CD14-positive monocyte (primary cell): Measurements from ENCODE around the gene TLR7. TPM values are rescaled to one million over a fixed set of nuclear protein-coding genes. Genes with fewer than 3 reads are reported as not detected.
A peak's percentile ranks its signal among the peaks of the same experiment; 100 is the strongest.

Source experiments
- DNase-seq, 3 donors: peaks; one replicate each; pipeline ENCODE4 v3.0.0-alpha.2; 2011 to 2022
- H2AFZ ChIP-seq: 2 replicates; pipeline ENCODE4 v1.6.0; 2012; ENCODE audit warnings: mild to moderate bottlenecking, low read depth, low read length, inconsistent platforms; ENCODE audit not compliant: insufficient read depth, poor library complexity, severe bottlenecking
- H3K27ac ChIP-seq, 2 donors: 1 replicate in 1 of 2; 2 replicates in 1 of 2; pipeline ENCODE4 v1.5.1; 2012 to 2013; ENCODE audit warnings: low read length in 2 of 2, control low read depth in 1 of 2, inconsistent platforms in 1 of 2, low read depth in 1 of 2, mild to moderate bottlenecking in 1 of 2
- H3K27me3 ChIP-seq, 2 donors: one replicate each; pipeline versions ENCODE4 v1.6.0 to v1.6.1; 2011 to 2013; ENCODE audit warnings: low read length in 2 of 2; ENCODE audit not compliant: control insufficient read depth in 2 of 2, insufficient read depth in 2 of 2
- H3K36me3 ChIP-seq, 2 donors: replicated peaks in 1 of 2; 1 replicate in 1 of 2; 2 replicates in 1 of 2; pipeline versions ENCODE4 v1.5.1 to v1.6.1; 2012 to 2013; ENCODE audit warnings: low read length in 2 of 2, control low read depth in 1 of 2, inconsistent platforms in 1 of 2, mild to moderate bottlenecking in 1 of 2; ENCODE audit not compliant: insufficient read depth in 2 of 2, control insufficient read depth in 1 of 2
- H3K4me1 ChIP-seq, 2 donors: 1 replicate in 1 of 2; 2 replicates in 1 of 2; pipeline versions ENCODE4 v1.5.1 to v1.6.1; 2012 to 2013; ENCODE audit warnings: low read length in 2 of 2, control low read depth in 1 of 2, inconsistent platforms in 1 of 2, mild to moderate bottlenecking in 1 of 2, moderate library complexity in 1 of 2; ENCODE audit not compliant: insufficient read depth in 2 of 2, control insufficient read depth in 1 of 2
- H3K4me2 ChIP-seq: replicated peaks from 2 replicates; pipeline ENCODE3; 2012; ENCODE audit warnings: low read length, moderate library complexity, mild to moderate bottlenecking; ENCODE audit not compliant: poor library complexity, severe bottlenecking; ENCODE audit errors: extremely low read depth
- H3K4me3 ChIP-seq, 3 experiments: fragments of 200-600 bp in 1 of 3; sonication (generic) in 1 of 3; replicated peaks in 1 of 3; 1 replicate in 2 of 3; 2 replicates in 1 of 3; pipeline ENCODE4 v1.5.1; 2011 to 2013; ENCODE audit warnings: low read length in 3 of 3, mild to moderate bottlenecking in 3 of 3, control low read depth in 2 of 3, low read depth in 2 of 3, inconsistent platforms in 1 of 3, moderate library complexity in 1 of 3
- H3K79me2 ChIP-seq: 2 replicates; pipeline ENCODE4 v1.6.0; 2012; ENCODE audit warnings: mild to moderate bottlenecking, control low read depth, inconsistent platforms, low read length, moderate library complexity; ENCODE audit not compliant: insufficient read depth
- H3K9ac ChIP-seq: 2 replicates; pipeline ENCODE4 v1.6.0; 2017; ENCODE audit warnings: low read length, mild to moderate bottlenecking; ENCODE audit not compliant: insufficient read depth, poor library complexity, severe bottlenecking
- H3K9me3 ChIP-seq, 2 donors: replicated peaks in 1 of 2; 1 replicate in 1 of 2; 2 replicates in 1 of 2; pipeline versions ENCODE4 v1.5.1 to v1.6.1; 2012 to 2013; ENCODE audit warnings: low read length in 2 of 2, control low read depth in 1 of 2; ENCODE audit not compliant: control insufficient read depth in 1 of 2, insufficient read depth in 1 of 2
- H4K20me1 ChIP-seq: 2 replicates; pipeline ENCODE4 v1.6.0; 2012; ENCODE audit warnings: mild to moderate bottlenecking, low read length, control low read depth, moderate library complexity; ENCODE audit not compliant: insufficient read depth
- H3K27ac Mint-ChIP-seq, 7 donors: one replicate each; pipeline ENCODE4 v1.8.0; 2020; ENCODE audit warnings: mild to moderate bottlenecking in 7 of 7, mixed read lengths in 7 of 7, moderate library complexity in 6 of 7, inconsistent platforms in 2 of 7
- H3K27me3 Mint-ChIP-seq, 3 donors: one replicate each; pipeline ENCODE4 v1.8.0; 2021 to 2022; ENCODE audit warnings: low read depth in 3 of 3, mild to moderate bottlenecking in 3 of 3, mixed read lengths in 3 of 3, moderate library complexity in 3 of 3, inconsistent platforms in 1 of 3
- H3K36me3 Mint-ChIP-seq, 2 donors: one replicate each; pipeline ENCODE4 v1.8.0; 2020; ENCODE audit warnings: mixed read lengths in 2 of 2, inconsistent platforms in 1 of 2, mild to moderate bottlenecking in 1 of 2
- H3K4me1 Mint-ChIP-seq: one replicate; pipeline ENCODE4 v1.8.0; 2020; ENCODE audit warnings: mild to moderate bottlenecking, mixed read lengths
- H3K4me3 Mint-ChIP-seq, 2 donors: one replicate each; pipeline ENCODE4 v1.8.0; 2020; ENCODE audit warnings: mild to moderate bottlenecking in 2 of 2, mixed read lengths in 2 of 2, moderate library complexity in 1 of 2
- H3K9me3 Mint-ChIP-seq, 7 donors: one replicate each; pipeline ENCODE4 v1.8.0; 2020 to 2022; ENCODE audit warnings: mixed read lengths in 7 of 7, mild to moderate bottlenecking in 6 of 7, moderate library complexity in 6 of 7, inconsistent platforms in 2 of 7
- CTCF ChIP-seq: fragments of 200-600 bp; IDR thresholded peaks from one replicate; pipeline ENCODE4 v1.8.0; 2022; ENCODE audit warnings: antibody characterized with exemption, mild to moderate bottlenecking
- WGBS: methylation state at CpG from one replicate; pipeline ENCODE4 v1.1.5; 2013; ENCODE audit warnings: missing lambda C conversion rate; ENCODE audit not compliant: insufficient coverage; 5-methylcytosine and 5-hydroxymethylcytosine counted together
- intact Hi-C, 2 donors: fragments of 100-400 bp; cut with micrococcal nuclease; formaldehyde crosslinking; loops; one replicate each; pipeline versions ENCODE4 v1.15.0 to v1.15.1; 2023
- polyA plus RNA-seq, 3 donors: library from polyadenylated mRNA; depleted of rRNA in 1 of 3; unstranded in 2 of 3; stranded (reverse) in 1 of 3; fragments of 300-500 nt in 2 of 3; fragments of >200 nt in 1 of 3; fragmentation: Illumina TruSeq in 2 of 3; gene quantifications; 1 replicate in 2 of 3; 2 replicates in 1 of 3; pipeline ENCODE4 v1.2.3, GENCODE V29; 2012 to 2021

The TLR7 gene
- polyA plus RNA-seq, 3 donors: 4.2 to 27.3 (median 23.0) TPM

GRCh38 chrX:12843061-12843667 lies 23.7 kb upstream of the TLR7 start:
- Histone ChIP-seq H2AFZ (no peak overlapping the region), H3K4me1 (no peaks in the 10 kb centered on the region), H3K4me2 (no peak overlapping the region), H3K27me3 (peaks cover 0 to 4% of the 10 kb centered on the region in 2 donors), H3K4me3 (no peak overlapping the region), H3K36me3 (no peaks in the 10 kb centered on the region), H3K79me2 (no peaks in the 10 kb centered on the region), H4K20me1 (no peaks in the 10 kb centered on the region), H3K27ac (no peak overlapping the region), H3K9ac (no peak overlapping the region), H3K9me3 (peaks cover 0 to 9% of the 10 kb centered on the region in 2 donors)
- intact Hi-C loops: no loop called here
- Mint-ChIP-seq H3K36me3 (no peaks in the 10 kb centered on the region), H3K4me3 (no peak overlapping the region), H3K27ac (peak overlapping the region in 1 of 7 donors; percentile 9), H3K4me1 (peaks cover 9% of the 10 kb centered on the region), H3K27me3 (peaks cover 0 to 30% (median 0%) of the 10 kb centered on the region in 3 donors), H3K9me3 (peaks cover 0 to 10% (median 7%) of the 10 kb centered on the region in 7 donors)
- WGBS: no CpG with 5 or more reads among the region's 2 CpGs
- no peak for DNase-seq
- no peak for TF ChIP-seq CTCF

- peaks cover 0 to 4% of the 10 kb centered on the region in 2 donors for H3K27me3 ChIP-seq
- no peaks in the 10 kb centered on the region for H3K79me2 ChIP-seq
- peak overlapping the region; percentile 0 for H3K4me2 ChIP-seq
- no peak overlapping the region for H3K27ac ChIP-seq
- H4K20me1 ChIP-seq: no peaks in the 10 kb centered on the region
- no CpG with 5 or more reads among the region's 6 CpGs for WGBS
- H3K36me3 ChIP-seq: no peaks in the 10 kb centered on the region
- peaks cover 0 to 25% (median 0%) of the 10 kb centered on the region in 3 donors for H3K27me3 Mint-ChIP-seq
- intact Hi-C loops: no loop called here
- H3K27ac Mint-ChIP-seq: no peak overlapping the region
- H3K9me3 Mint-ChIP-seq: peaks cover 0 to 7% (median 2%) of the 10 kb centered on the region in 7 donors
- no peak overlapping the region for H3K9ac ChIP-seq
- H3K9me3 ChIP-seq: peaks cover 0 to 6% of the 10 kb centered on the region in 2 donors
- peak overlapping the region in 1 of 2 donors; percentile 21 for H3K4me3 Mint-ChIP-seq
- no peaks in the 10 kb centered on the region for H3K36me3 Mint-ChIP-seq
- H3K4me1 ChIP-seq: no peaks in the 10 kb centered on the region
- no peak for DNase-seq
- peak overlapping the region; percentile 22 for H2AFZ ChIP-seq
- no peak for TF ChIP-seq CTCF
- H3K4me3 ChIP-seq: peak overlapping the region in 1 of 3 experiments; percentile 24
- H3K4me1 Mint-ChIP-seq: peaks cover 9% of the 10 kb centered on the region
Observed at GRCh38 chrX:12843668-12844279, 23.1 kb upstream of the TLR7 start.
